OCI-LY7 (cell line): ENCODE results near the gene WNT4. TPM values are rescaled to one million over a fixed set of nuclear protein-coding genes. Genes with fewer than 3 reads are reported as not detected.
A peak's percentile ranks its signal among the peaks of the same experiment; 100 is the strongest.

ENCODE experiments used
- BruUV-seq: library from RNA; stranded (reverse); fragments of 400-500 nt; replicated peaks from 2 replicates; lab custom pipeline; 2021; lab: Mats Ljungman, UMichigan
- CTCF ChIA-PET: fragments of 300-600 bp; sonication (Branson Sonifier 250); formaldehyde crosslinking; loops from one replicate; lab custom pipeline; 2022; ENCODE audit warnings: antibody characterized with exemption; ENCODE audit not compliant: unreplicated experiment; lab: Charles Lee
- POLR2A ChIA-PET: fragments of 300-600 bp; sonication (Branson Sonifier 250); formaldehyde crosslinking; loops from one replicate; lab custom pipeline; 2022; ENCODE audit warnings: antibody characterized with exemption; lab: Charles Lee
- DNase-seq: peaks from one replicate; pipeline ENCODE4 v3.0.0-alpha.2; 2015; ENCODE audit warnings: low spot score
- H2AFZ ChIP-seq: fragments of 200-600 bp; sonication (generic), shearing (Covaris generic); 2 replicates; pipeline ENCODE4 v1.6.1; 2014; ENCODE audit warnings: mild to moderate bottlenecking, antibody characterized with exemption, low read length, moderate library complexity
- H3K27ac ChIP-seq: fragments of 200-600 bp; sonication (generic); 2 replicates; pipeline ENCODE4 v1.5.1; 2014; ENCODE audit warnings: mixed run types, low read depth, mild to moderate bottlenecking, moderate library complexity, low read length, inconsistent platforms; ENCODE audit not compliant: poor library complexity, severe bottlenecking
- H3K36me3 ChIP-seq: fragments of 200-600 bp; sonication (generic); 2 replicates; pipeline ENCODE4 v1.6.1; 2014; ENCODE audit warnings: mild to moderate bottlenecking, antibody characterized with exemption, low read length, moderate library complexity, mixed read lengths; ENCODE audit not compliant: insufficient read depth
- H3K4me1 ChIP-seq: fragments of 200-600 bp; sonication (generic); 2 replicates; pipeline ENCODE4 v1.5.1; 2014; ENCODE audit warnings: mild to moderate bottlenecking, low read length; ENCODE audit not compliant: insufficient read depth, poor library complexity, severe bottlenecking
- H3K4me2 ChIP-seq: fragments of 200-600 bp; sonication (generic); 2 replicates; pipeline ENCODE4 v1.6.1; 2014; ENCODE audit warnings: mild to moderate bottlenecking, low read length
- H3K4me3 ChIP-seq: fragments of 200-600 bp; sonication (generic); 2 replicates; pipeline ENCODE4 v1.5.1; 2014; ENCODE audit warnings: mild to moderate bottlenecking, low read depth, low read length; ENCODE audit not compliant: poor library complexity, severe bottlenecking
- H3K79me2 ChIP-seq: fragments of 200-600 bp; sonication (generic); 2 replicates; pipeline ENCODE4 v1.6.1; 2016; ENCODE audit warnings: low read depth, mild to moderate bottlenecking, low read length, moderate library complexity, mixed read lengths; ENCODE audit not compliant: insufficient read depth
- H3K9me2 ChIP-seq: fragments of 200-600 bp; sonication (generic); 2 replicates; pipeline ENCODE4 v1.6.1; 2016; ENCODE audit warnings: mild to moderate bottlenecking, low read length, mixed read lengths; ENCODE audit not compliant: insufficient read depth
- H3K9me3 ChIP-seq: fragments of 200-600 bp; sonication (generic); 2 replicates; pipeline ENCODE4 v1.6.1; 2014; ENCODE audit warnings: mild to moderate bottlenecking, mixed run types, low read length, mixed read lengths
- H4K20me1 ChIP-seq: fragments of 200-600 bp; sonication (generic); 2 replicates; pipeline ENCODE4 v1.6.1; 2014; ENCODE audit warnings: mild to moderate bottlenecking, antibody characterized with exemption, low read length, moderate library complexity, mixed read lengths; ENCODE audit not compliant: insufficient read depth
- EZH2phosphoT487 ChIP-seq: fragments of 200-600 bp; sonication (generic); IDR thresholded peaks from 2 replicates; pipeline ENCODE4 v1.6.1; 2018; ENCODE audit warnings: low read depth, borderline replicate concordance, mild to moderate bottlenecking, mixed run types, antibody characterized with exemption, low read length, moderate library complexity, mixed read lengths
- intact Hi-C: fragments of 100-400 bp; cut with micrococcal nuclease; formaldehyde crosslinking; loops from one replicate; pipeline ENCODE4 v1.10.0; 2022; ENCODE audit not compliant: unreplicated experiment
- total RNA-seq, 2 experiments: library from RNA; depleted of rRNA in 1 of 2; stranded (reverse); fragments of >200 nt in 1 of 2; shearing (Covaris generic) in 1 of 2; gene quantifications; 2 replicates each; pipeline ENCODE4 v1.2.3, GENCODE V29; 2014 to 2022
- TF ChIP-seq, protein P1 (sequence below): fragments of 200-600 bp; sonication (generic); conservative IDR thresholded peaks from 2 replicates; pipeline ENCODE4 v1.5.1; 2014; ENCODE audit warnings: mild to moderate bottlenecking, antibody characterized with exemption, low read length, moderate library complexity, mixed read lengths

Gene WNT4
- total RNA-seq, 2 experiments from 2014 or later: not detected

GRCh38 chr1:22118291-22118992 lies 24.5 kb downstream of the WNT4 start:
- DNase-seq: no peak
- Histone ChIP-seq H3K4me3 (no peak overlapping the region), H3K9me2 (no peaks in the 10 kb centered on the region), H3K4me2 (0 out of 2 replicates have a peak overlapping the region, but pooled peaks have one; percentile 2), H3K9me3 (no peaks in the 10 kb centered on the region), H2AFZ (no peak overlapping the region), H3K79me2 (no peaks in the 10 kb centered on the region), H3K4me1 (peaks cover 19% of the 10 kb centered on the region), H3K36me3 (peaks cover 9% of the 10 kb centered on the region; the same call in 1 of the 2 replicates), H4K20me1 (no peaks in the 10 kb centered on the region), H3K27ac (no peak overlapping the region)
- intact Hi-C loops: no loop called here
- no TSS peak for BruUV-seq
- CTCF ChIA-PET: interaction anchor here (0.7 kb wide), 1 partner anchor 20 kb away, joined by 3 read pairs; no protein-coding TSS in a partner anchor
- POLR2A ChIA-PET: no interaction called here
- no peak for TF ChIP-seq EZH2phosphoT487
- TF ChIP-seq, protein P1, sequence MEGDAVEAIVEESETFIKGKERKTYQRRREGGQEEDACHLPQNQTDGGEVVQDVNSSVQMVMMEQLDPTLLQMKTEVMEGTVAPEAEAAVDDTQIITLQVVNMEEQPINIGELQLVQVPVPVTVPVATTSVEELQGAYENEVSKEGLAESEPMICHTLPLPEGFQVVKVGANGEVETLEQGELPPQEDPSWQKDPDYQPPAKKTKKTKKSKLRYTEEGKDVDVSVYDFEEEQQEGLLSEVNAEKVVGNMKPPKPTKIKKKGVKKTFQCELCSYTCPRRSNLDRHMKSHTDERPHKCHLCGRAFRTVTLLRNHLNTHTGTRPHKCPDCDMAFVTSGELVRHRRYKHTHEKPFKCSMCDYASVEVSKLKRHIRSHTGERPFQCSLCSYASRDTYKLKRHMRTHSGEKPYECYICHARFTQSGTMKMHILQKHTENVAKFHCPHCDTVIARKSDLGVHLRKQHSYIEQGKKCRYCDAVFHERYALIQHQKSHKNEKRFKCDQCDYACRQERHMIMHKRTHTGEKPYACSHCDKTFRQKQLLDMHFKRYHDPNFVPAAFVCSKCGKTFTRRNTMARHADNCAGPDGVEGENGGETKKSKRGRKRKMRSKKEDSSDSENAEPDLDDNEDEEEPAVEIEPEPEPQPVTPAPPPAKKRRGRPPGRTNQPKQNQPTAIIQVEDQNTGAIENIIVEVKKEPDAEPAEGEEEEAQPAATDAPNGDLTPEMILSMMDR: no peak

DNA sequence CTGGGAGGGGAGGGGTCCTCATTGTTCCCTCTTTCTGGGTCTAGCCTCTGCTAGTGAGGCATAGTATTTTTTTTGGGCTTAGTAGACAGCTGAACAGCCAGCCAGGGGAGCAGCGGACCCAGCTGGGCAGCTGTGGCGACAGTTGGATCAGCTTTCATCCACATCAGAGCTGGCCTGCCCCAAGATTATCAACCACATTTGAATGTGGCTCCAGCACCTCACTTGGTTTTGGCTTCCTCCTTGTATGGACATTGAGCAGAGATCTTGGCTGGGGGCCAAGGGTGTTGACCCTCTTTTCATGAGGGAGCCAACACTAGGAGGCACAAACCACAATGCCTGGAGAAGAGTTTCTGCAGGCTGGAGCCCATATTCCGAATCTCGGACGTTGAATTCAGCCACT lies 25.0 kb downstream of the WNT4 start:
- H3K79me2 ChIP-seq: no peaks in the 10 kb centered on the region
- TF ChIP-seq, protein P1: no peak
- no peak for TF ChIP-seq EZH2phosphoT487
- H4K20me1 ChIP-seq: no peaks in the 10 kb centered on the region
- ChIA-PET POLR2A (no interaction called here), CTCF (interaction anchor here (0.7 kb wide), 1 partner anchor 19 kb away, joined by 3 read pairs; no protein-coding TSS in a partner anchor)
- H3K9me2 ChIP-seq: no peaks in the 10 kb centered on the region
- peaks cover 9% of the 10 kb centered on the region; the same call in 1 of the 2 replicates for H3K36me3 ChIP-seq
- no peak overlapping the region for H3K4me3 ChIP-seq
- H3K9me3 ChIP-seq: no peaks in the 10 kb centered on the region
- DNase-seq: no peak
- intact Hi-C loops: no loop called here
- BruUV-seq: no TSS peak
- H3K4me2 ChIP-seq: no peak overlapping the region
- peaks cover 19% of the 10 kb centered on the region for H3K4me1 ChIP-seq
- no peak overlapping the region for H3K27ac ChIP-seq
- no peak overlapping the region for H2AFZ ChIP-seq

DNA sequence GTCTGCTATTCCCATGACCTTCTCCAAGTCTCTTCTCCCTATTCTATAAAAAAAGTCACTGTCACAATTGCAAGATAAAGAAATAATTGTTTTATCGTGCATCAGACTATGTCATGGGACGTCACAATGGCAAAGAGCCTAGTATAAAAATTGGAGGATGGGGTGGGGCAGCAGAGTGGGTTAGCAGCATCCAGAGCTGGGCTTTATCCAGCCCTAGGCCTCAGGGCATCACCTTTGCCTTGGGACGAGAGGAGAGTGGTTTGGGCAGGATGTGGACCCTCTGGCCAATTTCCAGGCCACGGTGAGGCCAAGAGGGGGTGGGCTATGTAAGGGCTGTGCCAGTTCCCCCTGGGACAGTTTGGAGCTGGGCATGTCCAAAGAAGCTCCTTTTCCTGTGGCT lies 25.7 kb downstream of the WNT4 start:
- H4K20me1 ChIP-seq: no peaks in the 10 kb centered on the region
- ChIA-PET POLR2A (no interaction called here), CTCF (no interaction called here)
- H3K79me2 ChIP-seq: no peaks in the 10 kb centered on the region
- no peak overlapping the region for H2AFZ ChIP-seq
- no peak overlapping the region for H3K4me3 ChIP-seq
- no peak overlapping the region for H3K27ac ChIP-seq
- no peaks in the 10 kb centered on the region for H3K9me3 ChIP-seq
- intact Hi-C loops: no loop called here
- H3K36me3 ChIP-seq: peaks cover 9% of the 10 kb centered on the region; the same call in 1 of the 2 replicates
- H3K9me2 ChIP-seq: no peaks in the 10 kb centered on the region
- peaks cover 19% of the 10 kb centered on the region for H3K4me1 ChIP-seq
- TF ChIP-seq EZH2phosphoT487: no peak
- TF ChIP-seq, protein P1: no peak
- DNase-seq: no peak
- BruUV-seq: no TSS peak
- H3K4me2 ChIP-seq: no peak overlapping the region
